Testis (tissue), 3 donors: ENCODE results near the gene AOC3. TPM values are rescaled to one million over a fixed set of nuclear protein-coding genes. Genes with fewer than 3 reads are reported as not detected.

Experiments
- DNase-seq: peaks from one replicate; pipeline ENCODE4 v3.0.0-alpha.2; 2019
- H3K27ac ChIP-seq, 2 donors: fragments of 200-600 bp; sonication (generic); one replicate each; pipeline ENCODE4 v1.5.1; 2019
- H3K27me3 ChIP-seq: fragments of 200-600 bp; sonication (generic); one replicate; pipeline ENCODE4 v1.5.1; 2019
- H3K36me3 ChIP-seq: fragments of 200-600 bp; sonication (generic); one replicate; pipeline ENCODE4 v1.5.1; 2017; ENCODE audit warnings: low read depth; ENCODE audit errors: missing control alignments
- H3K4me1 ChIP-seq: fragments of 200-600 bp; sonication (generic); one replicate; pipeline ENCODE4 v1.5.1; 2019
- H3K4me3 ChIP-seq, 2 donors: fragments of 200-600 bp; sonication (generic); one replicate each; pipeline ENCODE4 v1.5.1; 2017 to 2019
- H3K9me3 ChIP-seq: fragments of 200-600 bp; sonication (generic); one replicate; pipeline ENCODE4 v1.5.1; 2017
- POLR2A ChIP-seq: fragments of 450-650 bp; IDR thresholded peaks from one replicate; pipeline ENCODE4 v1.6.1; 2017; ENCODE audit warnings: antibody characterized with exemption, mild to moderate bottlenecking, moderate library complexity
- WGBS, 2 donors: methylation state at CpG; one replicate each; pipeline ENCODE4 v1.1.5; 2018; 5-methylcytosine and 5-hydroxymethylcytosine counted together
- intact Hi-C: fragments of 100-400 bp; cut with DNase I; formaldehyde crosslinking; loops from one replicate; pipeline ENCODE4 v1.15.1; 2023; ENCODE audit warnings: low total_unique reads
- polyA plus RNA-seq: library from polyadenylated mRNA; stranded (reverse); fragments of 350-450 nt; fragmentation: Illumina TruSeq; extraction: RNeasy Lipid Tissue Mini Kit (QIAGEN cat#74804); gene quantifications from one replicate; pipeline ENCODE4 v1.2.3, GENCODE V29; 2014; ENCODE audit warnings: low read depth, low replicate concordance; ENCODE audit not compliant: insufficient read depth
- total RNA-seq, 2 donors: library from RNA; depleted of rRNA; stranded (reverse); fragments of >200 nt; gene quantifications; one replicate each; pipeline ENCODE4 v1.2.3, GENCODE V29; 2016
- TF ChIP-seq, protein P1 (sequence below), 3 experiments: fragments of 450-650 bp in 2 of 3; fragments of 200-600 bp in 1 of 3; sonication (generic) in 1 of 3; IDR thresholded peaks; one replicate each; pipeline ENCODE4 v1.5.1; 2016 to 2019; ENCODE audit warnings: antibody characterized with exemption in 3 of 3, mild to moderate bottlenecking in 2 of 3, moderate library complexity in 1 of 3

Gene AOC3
- total and polyA plus RNA-seq, 3 donors from 2014 or later, result 14.3 to 46.4 (median 14.8) TPM

DNA sequence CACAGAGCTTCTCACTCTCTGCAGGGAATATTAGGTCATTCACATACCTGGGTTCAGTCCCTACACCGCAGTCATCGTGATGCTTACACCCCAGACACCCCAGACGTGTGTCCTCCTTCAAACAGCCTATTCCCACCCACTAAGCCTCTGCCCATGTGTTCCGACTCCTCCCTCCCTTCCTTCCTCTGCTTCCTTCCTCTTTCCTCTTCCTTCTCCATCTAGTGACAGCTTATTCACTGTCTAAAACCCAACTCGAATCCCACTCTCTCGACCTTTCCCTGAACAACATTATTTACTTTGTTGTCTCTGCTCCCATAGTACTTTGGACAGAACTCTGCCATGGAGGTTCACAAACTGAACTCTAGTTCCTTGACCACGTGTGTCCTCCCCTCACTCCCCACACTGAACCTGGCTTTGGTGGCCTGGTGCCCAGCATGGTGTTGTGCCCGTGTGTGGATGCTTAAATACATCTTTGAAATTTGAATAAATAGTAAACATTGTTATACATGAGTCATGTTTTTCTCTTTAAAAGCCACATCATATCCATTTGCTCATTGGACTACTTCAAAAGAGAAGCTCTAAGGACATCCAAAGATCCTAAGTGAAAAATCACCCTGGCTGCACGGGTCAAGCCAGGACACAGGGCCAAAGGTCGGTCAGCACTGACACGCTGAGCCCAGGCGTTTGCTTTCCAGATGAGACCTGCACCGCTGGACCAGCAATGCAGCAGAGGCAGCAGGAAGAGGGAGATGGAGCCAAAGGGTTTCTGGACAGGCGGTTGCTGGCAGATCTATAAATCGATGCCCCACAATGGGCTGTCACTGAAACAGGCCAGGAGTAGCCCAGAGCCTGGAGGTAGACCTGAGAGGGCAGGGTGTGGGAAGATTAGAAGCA is 35.5 kb downstream of the AOC3 start:
- Histone ChIP-seq H3K27me3 (no peaks in the 10 kb centered on the region), H3K36me3 (no peaks in the 10 kb centered on the region), H3K9me3 (no peaks in the 10 kb centered on the region), H3K4me3 (no peak overlapping the region), H3K4me1 (no peaks in the 10 kb centered on the region), H3K27ac (no peak overlapping the region)
- intact Hi-C loops, result no loop called here
- 69 to 75% methylated on average over 14 to 15 of the region's 15 CpGs for WGBS, 2 donors
- no peak for DNase-seq
- TF ChIP-seq, protein P1, sequence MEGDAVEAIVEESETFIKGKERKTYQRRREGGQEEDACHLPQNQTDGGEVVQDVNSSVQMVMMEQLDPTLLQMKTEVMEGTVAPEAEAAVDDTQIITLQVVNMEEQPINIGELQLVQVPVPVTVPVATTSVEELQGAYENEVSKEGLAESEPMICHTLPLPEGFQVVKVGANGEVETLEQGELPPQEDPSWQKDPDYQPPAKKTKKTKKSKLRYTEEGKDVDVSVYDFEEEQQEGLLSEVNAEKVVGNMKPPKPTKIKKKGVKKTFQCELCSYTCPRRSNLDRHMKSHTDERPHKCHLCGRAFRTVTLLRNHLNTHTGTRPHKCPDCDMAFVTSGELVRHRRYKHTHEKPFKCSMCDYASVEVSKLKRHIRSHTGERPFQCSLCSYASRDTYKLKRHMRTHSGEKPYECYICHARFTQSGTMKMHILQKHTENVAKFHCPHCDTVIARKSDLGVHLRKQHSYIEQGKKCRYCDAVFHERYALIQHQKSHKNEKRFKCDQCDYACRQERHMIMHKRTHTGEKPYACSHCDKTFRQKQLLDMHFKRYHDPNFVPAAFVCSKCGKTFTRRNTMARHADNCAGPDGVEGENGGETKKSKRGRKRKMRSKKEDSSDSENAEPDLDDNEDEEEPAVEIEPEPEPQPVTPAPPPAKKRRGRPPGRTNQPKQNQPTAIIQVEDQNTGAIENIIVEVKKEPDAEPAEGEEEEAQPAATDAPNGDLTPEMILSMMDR (IDR thresholded peaks at IDR 0.05), result no peak
- TF ChIP-seq POLR2A, result no peak

DNA sequence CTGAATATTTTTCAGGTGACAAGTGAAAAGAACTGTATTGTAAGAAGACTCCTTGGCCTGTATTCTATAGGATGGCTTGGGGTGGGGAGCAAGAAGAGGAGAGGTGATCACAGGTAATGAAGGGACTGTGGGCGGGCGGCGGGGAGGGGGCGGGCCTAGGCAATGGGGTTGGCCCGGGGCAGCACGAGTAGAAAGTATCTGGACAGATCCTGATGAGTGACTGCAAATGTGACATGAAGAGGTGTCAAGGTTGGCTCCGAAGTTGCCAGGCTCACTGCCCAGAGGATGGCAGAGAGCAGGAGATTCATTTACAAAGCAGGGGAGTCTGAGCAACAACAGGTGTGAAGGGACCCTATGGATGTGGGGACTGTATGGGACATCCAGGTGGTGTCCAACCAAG is 38.8 kb downstream of the AOC3 start:
- Histone ChIP-seq H3K36me3 (no peaks in the 10 kb centered on the region), H3K9me3 (no peaks in the 10 kb centered on the region), H3K4me1 (peaks cover 4% of the 10 kb centered on the region), H3K27ac (no peak overlapping the region), H3K4me3 (no peak overlapping the region), H3K27me3 (no peaks in the 10 kb centered on the region)
- 82 to 91% methylated on average over 7 of the region's 7 CpGs for WGBS, 2 donors
- TF ChIP-seq, protein P1 (IDR thresholded peaks at IDR 0.05), result no peak
- no peak for TF ChIP-seq POLR2A
- intact Hi-C loops, result no loop called here
- no peak for DNase-seq

DNA sequence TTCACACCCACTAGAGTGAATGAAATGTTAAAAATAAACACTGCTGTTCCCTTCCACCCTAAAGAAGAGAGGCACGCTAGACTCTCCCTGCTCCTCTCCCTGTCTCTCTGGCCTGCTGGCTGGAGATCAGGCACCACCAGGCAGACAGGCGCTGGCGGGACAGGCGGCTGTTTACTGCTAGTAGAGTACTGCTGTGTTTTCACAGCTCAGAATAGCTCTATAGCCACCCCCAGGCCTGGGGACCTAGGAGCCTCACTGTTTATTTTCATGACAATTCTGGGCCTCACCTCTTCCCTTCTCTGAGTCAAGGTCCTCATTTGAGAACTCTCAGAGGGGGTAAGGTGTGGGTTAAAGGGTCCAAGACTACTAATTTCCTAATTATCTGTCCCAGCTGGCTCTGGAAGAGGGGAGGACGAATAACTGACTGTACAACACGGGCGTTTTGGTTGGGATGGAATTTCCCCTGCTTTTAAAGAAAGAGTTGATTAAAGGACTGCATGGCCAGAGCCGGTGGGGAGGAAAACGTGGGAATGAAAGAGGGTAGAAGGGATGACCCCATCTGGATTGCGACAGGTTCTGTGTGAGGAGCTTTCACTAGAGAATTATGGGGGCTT is 40.6 kb downstream of the AOC3 start:
- intact Hi-C loops, result no loop called here
- peak overlapping the region; percentile 82 for H3K27ac ChIP-seq
- TF ChIP-seq, protein P1 (IDR thresholded peaks at IDR 0.05), result no peak
- TF ChIP-seq POLR2A, result no peak
- DNase-seq, result peak; percentile 65
- no peaks in the 10 kb centered on the region for H3K9me3 ChIP-seq
- H3K4me3 ChIP-seq, result no peak overlapping the region
- whole genome bisulfite sequencing, 2 donors, result 51 to 55% methylated on average over 10 of the region's 10 CpGs
- H3K36me3 ChIP-seq, result no peaks in the 10 kb centered on the region
- peaks cover 4% of the 10 kb centered on the region for H3K4me1 ChIP-seq
- H3K27me3 ChIP-seq, result no peaks in the 10 kb centered on the region

DNA sequence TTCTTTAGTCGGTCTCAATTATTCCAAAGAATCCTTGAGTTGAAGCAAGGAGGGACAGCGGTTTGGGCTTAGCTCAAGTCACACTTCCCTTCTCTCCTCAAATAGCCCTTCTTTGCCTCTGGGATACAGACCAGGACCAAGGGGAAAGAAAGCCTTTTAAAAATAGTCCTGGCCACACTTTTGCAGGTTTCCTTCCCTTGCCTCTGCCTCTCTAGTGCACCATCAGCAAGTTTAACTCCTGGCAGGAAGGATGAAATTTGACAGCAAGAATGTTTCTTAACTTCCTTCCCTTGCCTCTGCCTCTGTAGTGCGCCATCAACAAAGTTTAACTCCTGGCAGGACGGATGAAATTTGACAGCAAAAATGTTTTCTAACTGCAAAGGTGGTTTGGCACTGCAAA is 42.4 kb downstream of the AOC3 start:
- Histone ChIP-seq H3K4me1 (peaks cover 4% of the 10 kb centered on the region), H3K27me3 (no peaks in the 10 kb centered on the region), H3K27ac (no peak overlapping the region), H3K9me3 (no peaks in the 10 kb centered on the region), H3K36me3 (no peaks in the 10 kb centered on the region), H3K4me3 (no peak overlapping the region)
- no peak for DNase-seq
- 49 to 50% methylated on average over 4 of the region's 4 CpGs for WGBS, 2 donors
- intact Hi-C loops, result no loop called here
- TF ChIP-seq POLR2A, result no peak
- TF ChIP-seq, protein P1 (IDR thresholded peaks at IDR 0.05), result no peak
